GM19468 (cell line): Measurements from ENCODE around the gene ARID4A.
"Not testable (repeated sequence)": the region's sequence is repeated elsewhere in the genome, so short reads cannot be mapped to it uniquely, and the experiment has no call there.

Experiments
- ATAC-seq: cut with Tn5 transposase; IDR thresholded peaks from one replicate; pipeline ENCODE4 v1.9.1; 2021; ENCODE audit warnings: mild to moderate bottlenecking, moderate library complexity, moderate number of reproducible peaks; ENCODE audit not compliant: unreplicated experiment; ENCODE audit errors: extremely low read depth

Gene ARID4A

GRCh38 chr14:58356268-58356667 is 57.9 kb downstream of the ARID4A start:
- no peak for ATAC-seq

DNA sequence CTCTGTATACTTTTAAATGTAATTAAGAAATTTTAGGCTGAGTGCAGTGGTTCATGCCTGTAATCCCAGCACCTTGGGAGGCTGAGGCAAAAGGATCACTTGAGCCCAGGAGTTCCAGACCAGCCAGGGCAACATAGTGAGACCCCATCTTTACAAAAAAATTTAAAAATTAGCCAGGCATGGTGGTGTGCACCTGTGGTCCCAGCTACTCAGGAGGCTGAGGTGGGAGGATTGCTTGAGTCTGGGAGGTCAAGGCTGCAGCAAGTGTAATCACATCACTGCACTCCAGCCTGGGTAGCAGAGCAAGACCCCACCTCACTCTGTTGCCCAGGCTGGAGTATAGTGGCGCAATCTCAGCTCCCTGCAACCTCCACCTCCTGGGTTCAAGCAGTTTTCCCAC is 63.9 kb downstream of the ARID4A start:
- ATAC-seq = not testable (repeated sequence)

GRCh38 chr14:58362798-58363412 is 64.5 kb downstream of the ARID4A start:
- no peak for ATAC-seq

DNA sequence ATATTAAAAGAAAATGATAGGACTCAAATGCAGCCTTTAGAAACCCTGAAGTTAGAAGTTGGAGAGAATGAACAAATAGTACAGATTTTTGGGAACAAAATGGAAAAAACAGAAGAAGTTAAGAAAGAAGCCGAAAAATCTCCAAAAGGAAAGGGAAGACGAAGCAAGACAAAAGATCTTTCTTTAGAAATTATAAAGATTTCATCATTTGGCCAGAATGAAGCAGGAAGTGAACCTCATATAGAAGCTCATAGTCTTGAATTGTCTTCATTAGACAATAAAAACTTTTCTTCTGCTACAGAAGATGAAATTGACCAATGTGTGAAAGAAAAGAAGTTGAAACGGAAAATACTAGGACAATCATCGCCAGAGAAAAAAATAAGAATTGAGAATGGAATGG is 66.0 kb downstream of the ARID4A start:
- ATAC-seq = no peak

DNA sequence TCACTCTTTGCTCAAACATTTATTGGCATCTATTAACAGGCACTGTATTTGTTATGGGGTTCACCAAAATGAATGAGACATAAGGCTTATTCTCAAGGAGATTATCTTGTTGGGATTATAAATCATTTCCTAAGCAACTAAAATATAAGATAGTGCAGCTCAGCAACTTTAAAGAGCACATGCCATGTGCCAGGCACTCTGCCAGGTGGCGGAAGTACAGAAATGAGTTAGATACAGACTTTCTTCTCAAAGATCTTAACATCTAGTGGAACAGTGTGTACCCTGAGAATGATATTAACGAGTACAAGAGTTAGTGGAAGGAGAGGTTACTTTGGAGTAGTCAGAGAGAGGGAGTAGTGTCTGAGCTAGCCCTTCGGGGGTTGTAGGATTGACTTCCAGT is 68.9 kb downstream of the ARID4A start:
- ATAC-seq = no peak

GRCh38 chr14:58368956-58369355 is 70.6 kb downstream of the ARID4A start:
- no peak for ATAC-seq

- ATAC-seq = no peak
Measured at GRCh38 chr14:58376791-58377190, 78.4 kb downstream of the ARID4A start.

DNA sequence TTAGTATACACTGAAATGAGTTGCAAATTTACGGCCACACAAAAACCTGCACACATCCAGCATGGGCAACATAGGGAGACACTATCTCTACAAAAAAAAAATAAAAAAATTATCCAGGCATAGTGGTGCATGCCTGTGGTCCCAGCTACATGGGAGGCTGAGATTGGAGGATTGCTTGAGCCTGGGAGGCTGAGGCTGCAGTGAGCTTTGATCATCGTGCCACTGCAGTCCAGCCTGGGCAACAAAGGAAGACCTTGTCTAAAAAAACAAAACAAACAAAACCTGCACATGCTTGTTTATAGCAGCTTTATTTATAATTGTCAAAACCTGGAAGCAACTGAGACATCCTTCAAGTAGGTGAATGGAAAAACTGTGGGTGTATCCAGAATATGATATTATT is 92.5 kb downstream of the ARID4A start:
- ATAC-seq = no peak

DNA sequence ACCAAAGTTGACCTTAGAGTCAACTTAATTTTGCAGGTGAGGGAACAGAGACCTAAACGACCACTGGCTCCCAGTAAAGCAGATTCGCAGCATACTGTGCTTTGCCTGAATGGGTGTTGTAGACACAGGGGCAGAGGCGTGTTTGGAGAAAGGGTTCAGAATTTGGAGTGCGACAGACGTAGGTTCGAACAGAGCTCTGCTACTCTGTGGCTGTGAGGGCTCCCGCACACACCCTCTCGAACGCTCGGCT is 97.1 kb downstream of the ARID4A start:
- ATAC-seq = no peak

- peak; percentile 91 for ATAC-seq
Measured at GRCh38 chr14:58395812-58396788, 97.7 kb downstream of the ARID4A start, which contains the start of gene TOMM20L. Gene TOMM20L, plus strand, starts transcription at chr14:58395930. Its CDS starts 28 bp downstream, at chr14:58395958.

DNA sequence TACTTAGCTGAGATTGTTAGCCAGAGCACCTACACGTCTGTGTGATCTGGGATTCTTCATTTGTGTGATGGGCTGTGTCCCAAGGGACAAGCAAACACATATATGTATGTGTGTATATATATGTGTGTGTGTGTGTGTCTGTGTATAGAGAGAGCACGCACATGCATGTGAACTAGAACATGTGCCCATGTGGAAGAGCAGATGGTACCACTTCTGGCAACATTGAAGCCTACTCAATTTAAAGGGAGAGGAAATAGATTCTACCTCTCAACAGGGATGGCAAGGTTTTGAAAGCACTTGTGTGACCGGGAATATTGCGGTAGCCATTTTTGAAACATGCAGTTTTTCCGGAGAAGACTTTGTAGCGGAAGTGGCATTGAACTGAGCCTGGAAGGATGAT is 98.8 kb downstream of the ARID4A start:
- ATAC-seq = no peak

- ATAC-seq = no peak
Measured at GRCh38 chr14:58398495-58398894, 100.1 kb downstream of the ARID4A start.

GRCh38 chr14:58398895-58399294 is 100.5 kb downstream of the ARID4A start:
- no peak for ATAC-seq

DNA sequence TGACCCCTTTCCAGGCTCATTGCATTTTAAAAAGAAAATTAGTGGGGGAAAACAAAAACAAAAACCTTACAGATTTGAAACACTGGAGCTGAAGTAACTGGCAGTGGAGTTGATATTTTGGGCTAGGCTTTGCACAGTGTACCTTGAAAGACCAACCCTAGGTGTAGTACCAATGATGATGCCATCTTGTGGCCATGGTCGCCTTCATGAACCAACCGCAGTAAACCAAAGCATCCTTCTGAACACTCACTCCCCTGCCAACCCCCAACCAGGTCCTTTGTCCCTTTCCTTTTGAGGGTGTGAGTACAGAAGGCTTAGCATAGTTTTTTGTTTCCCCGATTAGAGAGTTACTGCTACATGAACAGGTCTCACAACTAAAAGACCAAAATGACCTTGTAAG is 103.2 kb downstream of the ARID4A start:
- ATAC-seq = no peak

- no peak for ATAC-seq
Measured at GRCh38 chr14:58408681-58409215, 110.4 kb downstream of the ARID4A start.

GRCh38 chr14:58414845-58415244 is 116.5 kb downstream of the ARID4A start:
- ATAC-seq = no peak

DNA sequence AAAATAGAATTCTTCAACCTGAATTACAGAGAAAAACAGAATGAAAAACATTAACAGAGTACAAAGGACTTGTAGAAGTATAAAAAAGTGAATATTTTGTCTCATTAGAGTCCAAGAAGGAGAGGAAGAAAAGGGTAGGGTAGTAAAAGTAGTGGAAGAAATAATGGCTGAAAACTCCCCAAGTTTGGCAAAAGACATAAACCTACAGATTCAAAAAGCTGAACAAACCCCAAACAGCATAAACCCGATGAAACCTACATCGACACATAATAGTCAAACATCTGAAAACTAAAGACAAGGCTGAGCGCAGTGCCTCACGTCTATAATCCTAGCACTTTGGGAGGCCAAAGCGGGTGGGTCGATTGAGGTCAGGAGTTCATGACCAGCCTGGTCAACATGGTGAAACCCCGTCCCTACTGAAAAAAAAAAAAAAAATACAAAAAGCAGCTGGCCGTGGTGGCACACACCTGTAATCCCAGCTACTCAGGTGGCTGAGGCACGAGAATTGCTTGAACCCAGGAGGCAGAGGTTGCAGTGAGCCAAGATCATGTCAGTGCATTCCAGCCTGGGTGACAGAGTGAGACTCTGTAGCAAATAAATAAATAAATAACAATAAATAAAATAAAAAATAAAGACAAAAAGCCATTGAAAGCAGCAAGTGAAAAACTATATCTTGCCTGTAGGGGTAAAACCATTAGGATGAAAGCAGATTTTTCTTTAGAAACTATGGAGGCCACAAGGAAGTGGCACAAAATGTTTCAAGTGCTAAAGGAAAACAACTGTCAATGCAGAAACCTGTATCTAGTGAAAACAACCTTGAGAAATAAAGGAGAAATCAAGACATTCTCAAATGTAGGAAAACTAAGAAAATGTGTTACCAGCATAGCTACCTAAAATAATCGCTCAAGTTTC is 117.5 kb downstream of the ARID4A start:
- no peak for ATAC-seq

DNA sequence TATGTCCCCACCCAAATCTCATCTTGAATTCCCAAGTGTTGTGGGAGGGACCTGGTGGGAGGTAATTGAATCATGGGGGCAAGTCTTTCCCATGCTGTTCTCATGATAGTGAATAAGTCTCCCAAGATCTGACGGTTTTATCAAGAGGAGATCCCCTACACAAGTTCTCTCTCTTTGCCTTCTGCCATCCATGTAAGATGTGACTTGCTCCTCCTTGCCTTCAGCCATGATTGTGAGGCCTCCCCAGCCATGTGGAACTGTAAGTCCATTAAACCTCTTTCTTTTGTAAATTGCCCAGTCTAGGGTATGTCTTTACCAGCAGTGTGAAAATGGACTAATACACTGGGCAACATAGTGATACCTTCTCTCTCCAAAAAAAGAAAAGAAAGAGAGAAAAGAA is 118.6 kb downstream of the ARID4A start:
- ATAC-seq = not testable (repeated sequence)
